NCI-H1105 (cell line): Measurements from ENCODE around the gene TAF1C.

Experiments used
- DNase-seq: peaks from one replicate; lab custom pipeline; 2025; lab: John Stamatoyannopoulos, UW

Gene TAF1C

DNA sequence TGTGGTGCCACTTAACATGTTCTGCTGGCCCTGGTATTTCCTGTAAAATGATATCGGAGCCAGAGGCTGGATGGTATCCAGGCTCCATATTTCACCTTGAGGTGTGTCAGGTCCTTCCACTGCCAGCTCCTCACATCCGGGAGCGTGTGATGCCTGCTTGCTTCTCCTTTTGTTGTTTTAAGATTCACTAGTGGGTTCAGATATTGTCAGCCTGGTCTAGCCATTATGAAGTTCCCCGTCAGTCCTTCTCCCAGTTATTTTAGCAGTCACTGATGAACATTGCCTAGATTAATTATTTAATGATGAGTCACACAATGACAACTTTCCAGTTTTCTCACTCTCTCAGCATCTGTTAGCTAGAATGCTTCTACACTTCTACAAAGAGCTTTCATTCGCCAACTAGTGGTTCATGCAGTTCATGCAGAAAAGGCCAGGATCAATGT, 30.5 kb downstream of the TAF1C start:
- DNase-seq, result no peak

DNA sequence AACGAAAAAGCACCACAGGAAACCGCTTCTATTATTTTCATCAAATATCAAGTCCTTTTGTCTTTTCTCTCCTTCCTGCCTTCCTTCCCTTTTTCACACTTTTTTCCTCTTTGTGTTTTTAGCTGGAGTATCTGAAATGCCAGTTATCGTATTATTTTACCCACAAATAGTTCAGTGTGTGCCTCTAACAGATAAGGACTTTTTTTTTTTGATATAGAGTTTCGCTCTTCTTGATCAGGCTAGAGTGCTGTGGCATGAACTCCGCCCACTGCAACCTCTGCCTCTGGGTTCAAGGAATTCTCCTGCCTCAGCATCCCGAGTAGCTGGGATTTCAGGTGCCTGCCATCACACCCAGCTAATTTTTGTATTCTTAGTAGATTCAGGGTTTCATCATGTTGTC, 31.1 kb downstream of the TAF1C start:
- DNase-seq, result no peak

DNA sequence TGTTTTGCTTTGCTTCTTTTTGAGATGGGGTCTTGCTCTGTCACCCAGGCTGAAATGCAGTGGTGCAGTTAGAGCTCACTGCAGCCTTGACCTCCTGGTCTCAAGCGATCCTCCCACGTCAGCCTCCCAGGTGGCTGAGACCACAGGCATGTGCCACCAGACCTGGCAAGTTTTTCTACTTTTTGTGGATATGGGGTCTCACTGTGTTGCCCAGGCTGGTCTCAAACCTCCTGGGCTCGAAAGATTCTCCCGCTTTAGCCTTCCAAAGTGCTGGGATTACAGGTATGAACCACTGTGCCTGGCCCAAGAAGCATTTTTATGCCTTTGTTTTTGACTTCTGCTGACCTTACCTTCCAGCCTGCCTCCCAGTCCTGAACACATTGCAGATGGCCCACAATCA, 31.6 kb downstream of the TAF1C start:
- no peak for DNase-seq

DNA sequence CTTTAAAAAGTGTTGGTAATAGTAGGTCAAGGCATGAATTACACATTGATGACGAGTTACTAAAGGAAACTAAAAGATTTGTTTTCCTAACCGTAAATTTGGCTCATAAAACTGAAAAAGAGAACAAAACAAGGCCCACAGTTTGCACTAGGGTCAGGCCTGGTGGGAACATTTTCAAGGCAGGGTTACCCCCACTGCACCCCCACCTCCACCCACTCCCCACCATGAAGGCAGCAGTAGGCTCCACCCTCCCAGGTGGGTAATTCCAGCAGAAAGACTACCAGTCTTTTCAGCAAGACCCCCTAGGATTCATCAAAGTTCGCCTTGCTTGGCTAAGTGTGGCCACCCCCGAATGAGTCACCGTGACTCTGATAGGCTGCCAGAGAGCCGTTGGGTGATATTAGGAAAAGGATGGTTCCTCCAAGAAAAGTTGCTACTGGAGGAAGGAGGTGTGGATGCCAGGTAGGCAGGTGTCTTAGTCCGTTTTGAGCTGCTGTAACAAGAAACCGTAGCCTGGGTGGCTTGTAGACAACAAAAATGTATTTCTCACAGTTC, 33.1 kb downstream of the TAF1C start:
- DNase-seq, result no peak

DNA sequence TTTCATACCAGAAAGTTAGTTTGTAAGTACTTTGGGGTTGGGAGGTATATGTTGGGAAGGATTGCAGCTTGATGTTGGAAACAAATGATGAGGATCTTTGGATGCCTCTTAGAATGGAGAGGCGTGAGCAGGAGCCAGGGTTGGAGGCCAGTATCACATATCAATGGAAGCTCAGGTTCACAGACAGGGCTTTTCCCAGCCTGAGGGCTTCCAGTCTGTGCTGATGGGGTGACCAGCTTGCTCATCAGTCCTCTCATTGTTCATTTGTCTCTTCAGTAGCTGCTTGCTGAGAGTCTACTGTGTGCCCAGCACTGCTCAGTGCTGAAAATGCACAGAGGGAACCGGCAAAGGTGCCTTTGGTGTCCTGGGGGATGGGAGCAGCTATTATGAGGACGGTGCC, 35.9 kb downstream of the TAF1C start:
- DNase-seq, result no peak

DNA sequence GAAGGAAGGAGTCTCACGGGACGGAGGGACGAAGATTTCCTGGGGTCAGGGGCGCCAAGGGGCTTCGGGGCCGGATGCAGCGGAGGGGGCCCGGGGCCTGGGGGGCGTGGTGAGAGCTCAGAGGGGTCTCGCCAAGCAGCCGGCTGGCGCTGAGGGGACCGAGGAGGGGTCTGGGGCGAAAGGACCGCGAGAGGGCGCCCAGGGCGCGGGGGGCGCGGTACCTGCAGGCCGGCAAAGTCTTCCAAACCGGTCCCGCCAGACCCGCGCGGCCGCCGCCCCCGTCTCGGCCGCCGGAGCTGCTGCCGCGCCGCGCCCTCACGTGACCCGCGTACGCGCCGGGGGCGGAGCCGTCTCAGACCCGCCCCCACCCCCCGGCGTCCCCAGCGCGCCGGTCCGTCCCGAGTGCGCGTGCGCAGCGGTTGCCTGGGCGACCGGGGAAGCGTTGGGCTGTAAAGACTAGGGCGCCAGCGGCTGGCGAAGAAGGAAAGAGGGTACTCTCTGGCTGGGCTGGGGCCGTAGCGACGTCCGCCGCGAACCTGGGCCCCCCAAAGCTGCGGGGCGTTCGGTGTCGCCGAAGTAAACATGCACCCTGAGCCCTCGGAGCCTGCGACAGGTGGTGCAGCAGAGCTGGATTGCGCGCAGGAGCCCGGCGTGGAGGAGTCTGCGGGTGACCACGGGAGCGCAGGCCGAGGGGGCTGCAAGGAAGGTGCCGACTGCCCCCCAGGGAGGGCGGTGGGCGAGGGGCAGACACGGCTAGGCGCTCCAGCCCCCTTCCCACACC, 41.8 kb downstream of the TAF1C start, which contains the start of the genes DNAAF1 and HSDL1:
Gene DNAAF1, plus strand, starts transcription at position 450 of the 781 bp plus-strand sequence. Its CDS starts 133 bp downstream, at position 583.
Gene HSDL1, minus strand, starts transcription at position 319 of the 781 bp plus-strand sequence. CDS start 13,856 bp downstream, outside the sequence.
- DNase-seq, result peak; percentile 69

DNA sequence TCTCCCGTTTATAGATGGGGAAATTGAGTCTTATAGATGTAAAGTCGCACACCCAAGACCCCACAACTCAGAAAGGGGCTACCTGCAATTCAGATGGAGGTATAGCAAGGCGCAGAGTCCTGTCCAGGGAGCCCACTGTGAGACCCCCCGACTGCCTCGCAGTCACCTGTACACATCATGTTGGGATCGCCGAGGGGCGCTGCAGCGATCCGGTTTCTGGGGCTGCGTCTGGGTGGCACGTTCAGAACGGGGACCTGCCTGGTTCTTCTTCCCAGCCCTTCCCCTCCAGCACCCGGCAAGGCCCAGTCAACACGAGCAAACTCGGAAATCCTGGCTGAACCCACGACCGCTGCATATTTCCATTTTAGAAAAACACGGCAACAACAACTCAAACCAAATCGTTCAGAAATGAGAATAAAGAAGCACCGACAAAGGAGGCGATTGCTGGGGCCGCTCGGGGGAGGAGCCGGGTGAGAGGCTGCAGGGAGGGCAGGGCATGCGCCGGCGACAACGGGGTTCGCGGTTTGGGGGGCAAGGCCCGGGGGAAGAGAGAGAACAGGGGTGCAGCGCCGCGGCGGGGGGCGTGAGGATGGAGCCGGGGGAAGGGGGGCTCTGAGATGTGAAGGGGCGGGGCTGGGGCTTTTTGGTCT, 42.5 kb downstream of the TAF1C start:
- no peak for DNase-seq

DNA sequence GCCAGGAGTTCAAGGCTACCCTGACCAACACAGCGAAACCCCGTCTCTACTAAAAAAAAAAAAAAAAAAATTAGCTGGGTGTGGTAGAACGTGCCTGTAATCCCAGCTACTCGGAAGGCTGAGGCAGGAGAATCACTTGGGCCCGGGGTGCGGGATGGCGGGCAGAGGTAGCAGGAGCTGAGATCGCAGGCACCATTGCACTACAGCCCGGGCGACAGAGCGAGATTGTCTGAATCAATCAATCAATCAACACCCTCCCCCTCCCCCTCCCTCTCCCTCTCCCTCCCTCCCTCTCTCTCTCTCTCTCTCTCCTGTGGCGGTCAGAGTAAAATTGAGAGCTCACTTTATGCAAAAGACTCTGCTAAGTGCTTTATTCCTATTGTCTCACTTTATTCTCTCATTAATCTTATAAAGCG, 43.1 kb downstream of the TAF1C start:
- DNase-seq, result no peak

DNA sequence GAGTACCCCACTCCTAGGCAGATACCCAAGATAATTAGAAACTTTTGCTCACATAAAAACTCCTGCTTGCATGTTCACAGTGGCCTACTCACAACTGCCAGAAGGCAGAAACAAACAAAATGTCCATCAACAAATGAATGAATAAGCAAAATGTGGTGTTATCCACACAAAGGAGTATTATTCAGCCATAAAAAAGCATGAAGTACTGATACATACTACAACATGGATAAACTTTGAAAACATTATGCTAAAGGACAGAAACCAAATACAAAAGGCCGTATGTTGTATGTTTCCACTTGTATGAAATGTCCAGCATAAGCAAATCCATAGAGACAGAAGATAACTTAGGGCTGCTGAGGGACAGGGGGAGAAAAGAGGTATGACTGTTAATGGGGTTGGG, 43.8 kb downstream of the TAF1C start:
- DNase-seq, result no peak

DNA sequence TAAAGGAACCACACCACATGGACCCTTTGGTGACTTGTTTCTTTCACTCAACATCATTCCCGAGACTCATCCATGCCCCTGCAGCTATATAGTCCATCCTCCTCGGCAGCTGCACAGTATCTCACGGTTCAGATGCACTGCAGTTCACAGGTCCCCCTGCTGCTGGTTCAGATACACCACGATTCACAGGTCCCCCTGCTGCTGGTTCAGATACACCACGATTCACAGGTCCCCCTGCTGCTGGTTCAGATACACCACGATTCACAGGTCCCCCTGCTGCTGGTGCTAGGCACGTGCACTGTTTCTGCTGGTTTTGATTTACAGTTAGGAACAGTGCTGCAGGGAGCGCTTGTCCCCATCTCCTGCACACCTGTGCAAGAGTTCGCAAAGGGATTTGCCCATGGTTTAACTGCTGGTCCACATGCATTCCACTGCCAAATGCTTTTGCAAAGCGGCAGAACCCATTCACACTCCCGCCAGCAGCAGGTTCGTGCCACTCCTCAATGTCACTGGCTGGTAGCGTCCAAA, 45.6 kb downstream of the TAF1C start:
- DNase-seq, result no peak

DNA sequence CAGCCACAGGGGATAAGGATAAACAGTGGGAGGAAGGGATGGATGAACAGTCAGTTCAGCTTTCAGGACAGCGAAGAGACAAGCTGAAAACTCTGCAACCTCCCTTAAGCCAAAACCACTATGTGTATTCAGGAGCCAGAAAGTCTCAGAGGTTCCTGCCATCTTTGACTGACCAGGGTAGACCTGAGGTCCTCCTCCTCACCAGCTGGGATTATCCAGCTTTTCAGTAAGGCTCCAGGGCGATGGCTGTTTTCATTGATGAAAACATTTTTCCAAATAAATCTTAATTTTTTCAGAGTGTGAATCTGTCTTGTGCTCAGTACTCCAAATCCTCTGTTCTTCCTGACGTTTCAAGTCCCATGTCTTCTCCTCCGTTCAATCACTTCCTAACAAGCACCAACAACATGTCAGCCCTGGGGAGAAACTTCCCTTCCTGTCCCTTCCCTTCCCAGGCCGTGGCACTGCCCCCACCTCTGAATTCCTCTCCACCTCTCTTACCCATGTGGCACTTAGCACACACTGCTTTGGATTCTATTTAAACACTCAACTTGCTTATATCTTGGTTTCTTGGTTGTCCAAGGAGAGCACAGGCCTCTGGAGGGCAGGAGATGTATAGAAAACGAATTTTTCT, 47.1 kb downstream of the TAF1C start:
- no peak for DNase-seq

DNA sequence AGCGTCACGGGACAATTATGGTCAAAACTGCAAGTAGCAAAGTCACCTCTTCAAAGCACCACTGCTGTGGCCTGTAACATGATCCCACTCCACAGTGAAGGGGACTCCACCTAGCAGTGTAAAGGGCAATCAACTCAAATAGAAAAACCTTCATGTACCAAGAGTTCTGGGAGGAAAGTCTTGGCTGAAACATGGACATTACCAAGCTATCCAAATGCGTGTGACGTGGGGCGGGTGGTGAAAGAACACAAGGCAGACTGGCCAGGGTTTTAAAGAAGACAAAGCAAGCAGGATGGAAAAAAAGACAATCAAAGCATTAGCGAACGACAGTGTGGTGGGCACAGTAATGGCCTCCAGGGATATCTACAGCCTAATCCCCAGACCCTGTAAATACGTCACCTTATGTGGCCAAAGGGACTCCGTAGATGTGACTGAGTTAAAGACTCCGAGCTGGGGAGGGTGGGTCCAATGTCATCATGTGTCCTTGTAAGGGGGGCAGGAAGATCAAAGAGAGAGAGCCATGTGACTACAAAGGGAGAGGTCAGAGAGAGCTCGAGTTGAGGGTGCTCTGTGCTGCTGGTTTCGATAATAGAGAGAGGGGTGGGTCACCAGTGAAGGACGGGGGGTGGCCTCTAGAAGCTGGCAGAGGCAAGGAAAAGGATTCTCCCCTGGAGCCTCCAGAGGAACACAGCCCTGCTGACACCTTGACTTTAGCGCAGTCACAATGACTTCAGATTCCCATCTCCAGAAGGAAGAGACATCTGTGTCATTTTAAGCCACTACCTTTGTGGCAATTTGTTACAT, 47.8 kb downstream of the TAF1C start:
- DNase-seq, result no peak

DNA sequence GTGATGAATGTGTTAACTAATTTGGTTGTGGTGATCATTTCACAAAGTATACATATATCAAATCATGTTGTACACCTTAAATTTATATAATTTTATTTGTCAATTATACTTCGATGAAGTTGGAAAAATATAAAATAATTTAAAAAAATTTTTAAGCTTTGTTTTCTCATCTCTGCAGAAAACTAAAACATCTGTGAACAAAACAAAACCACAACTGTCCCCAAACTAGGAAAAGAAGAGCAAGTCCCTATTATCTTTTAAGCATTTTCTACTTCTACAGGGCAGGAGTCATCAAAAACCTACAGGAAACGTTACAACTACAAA, 48.4 kb downstream of the TAF1C start:
- no peak for DNase-seq

DNA sequence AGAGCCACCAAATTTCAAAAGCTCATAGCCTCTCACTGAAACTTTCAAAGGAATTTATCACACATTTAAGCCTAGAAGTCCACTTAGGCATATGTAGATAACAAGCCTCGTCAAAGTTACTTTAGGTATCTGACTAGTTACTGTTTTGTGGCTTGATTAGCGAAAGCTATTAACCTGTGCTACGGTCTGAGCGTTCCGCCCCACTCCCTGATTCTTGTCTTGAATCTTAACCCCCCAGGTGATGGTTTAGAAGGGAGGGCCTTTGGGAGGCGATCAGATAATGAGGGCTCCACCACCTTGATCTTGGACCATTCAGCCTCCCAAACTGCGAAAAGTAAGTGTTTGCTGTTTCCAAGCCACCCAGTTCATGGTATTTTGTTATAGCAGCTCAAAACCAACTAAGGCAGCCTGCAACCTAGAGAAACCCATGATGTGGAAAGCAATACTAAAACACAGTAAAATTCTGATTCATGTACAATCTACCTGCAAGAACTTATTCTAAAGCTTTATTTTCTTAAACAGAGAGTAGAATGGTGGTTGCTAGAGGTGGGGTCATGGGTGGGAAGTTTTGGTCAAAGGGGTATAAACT, 49.0 kb downstream of the TAF1C start:
- no peak for DNase-seq

DNA sequence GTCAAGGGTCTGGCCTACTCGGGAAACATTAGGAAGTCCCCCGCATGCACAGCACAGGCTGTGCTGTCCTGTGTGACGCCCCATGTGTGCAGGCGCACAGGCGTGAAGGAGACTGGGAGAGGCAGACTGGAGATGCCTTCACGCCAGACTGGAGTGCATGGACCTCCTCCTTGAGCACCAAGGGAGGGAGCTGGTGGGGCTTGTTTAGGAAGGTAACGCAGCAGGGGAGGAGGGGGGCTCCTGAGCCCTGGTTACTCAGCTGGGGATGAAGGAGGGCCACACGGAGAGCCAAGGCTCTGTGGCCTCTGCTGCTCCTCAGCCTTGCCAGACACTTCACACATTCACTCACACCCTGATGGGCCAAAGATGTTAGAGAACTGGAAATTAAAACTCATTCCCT, 49.6 kb downstream of the TAF1C start:
- DNase-seq, result no peak

DNA sequence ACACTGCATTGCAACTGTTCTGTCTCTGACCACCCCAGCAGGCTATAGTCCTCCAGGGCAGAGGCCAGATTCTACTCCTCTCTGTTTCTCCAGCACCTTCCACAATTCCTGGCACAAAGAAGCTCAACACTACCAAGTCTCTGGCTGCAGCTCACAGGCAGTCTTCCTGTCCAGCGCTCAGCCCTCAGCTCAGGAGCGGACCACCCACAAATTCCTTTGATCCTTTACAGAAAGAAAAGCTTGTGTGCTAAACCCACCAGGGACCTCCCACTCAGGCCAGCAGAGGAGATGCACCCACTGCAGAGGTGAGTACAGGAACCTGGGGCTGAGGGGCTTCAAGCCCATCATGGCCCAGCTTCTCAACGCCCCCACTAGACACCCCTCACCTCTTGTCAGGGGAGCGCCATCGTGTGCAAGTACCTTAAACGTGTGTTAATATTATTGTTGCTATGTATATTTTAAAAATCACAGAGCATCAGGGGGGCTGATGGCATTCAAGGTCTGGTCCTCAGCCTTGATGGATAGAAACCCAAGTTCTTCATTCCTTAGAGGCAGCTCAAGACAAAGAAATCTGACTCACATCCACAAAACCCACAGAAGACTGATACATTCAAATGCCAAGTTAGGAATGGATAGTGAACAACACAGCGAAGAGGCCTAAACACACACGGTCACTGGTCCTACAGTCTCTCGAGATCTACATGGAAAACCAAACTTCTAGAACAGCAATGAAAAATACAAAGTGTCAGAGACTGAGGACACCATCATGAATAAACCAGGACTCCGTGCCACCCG, 50.3 kb downstream of the TAF1C start:
- no peak for DNase-seq

DNA sequence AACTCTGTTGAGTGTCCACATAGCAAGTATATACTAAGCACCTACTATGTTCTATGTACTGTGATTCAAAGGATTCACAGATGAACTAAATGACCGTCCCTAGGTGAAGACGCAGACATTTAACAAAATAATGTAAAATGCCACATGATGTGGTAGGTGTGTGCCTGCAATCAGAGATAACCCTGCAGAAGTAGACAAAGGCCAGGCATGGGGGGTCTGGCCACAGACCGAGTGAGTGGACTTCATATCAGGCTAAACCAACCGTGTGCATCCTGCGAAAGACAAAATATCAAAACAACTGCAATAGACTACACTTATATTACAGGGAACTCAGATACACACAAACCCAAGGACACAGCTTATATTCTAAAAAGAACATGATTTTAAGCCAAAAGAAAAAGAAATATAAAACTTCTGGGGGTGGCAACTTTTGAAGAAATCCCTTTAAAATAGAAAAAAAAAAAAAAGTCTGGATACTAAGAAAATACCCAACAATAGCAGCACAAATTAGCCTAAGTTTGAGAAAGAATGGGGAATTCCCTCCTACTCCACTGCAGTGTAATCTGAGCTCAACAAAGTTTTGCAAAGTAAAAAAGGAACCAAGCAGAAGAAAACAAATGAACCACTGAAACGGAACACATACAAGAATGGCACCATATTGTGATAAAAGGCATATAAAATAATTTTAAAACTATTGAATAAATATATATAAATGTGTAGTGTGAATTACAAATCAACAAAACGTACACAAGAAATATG, 54.2 kb downstream of the TAF1C start:
- DNase-seq, result no peak

DNA sequence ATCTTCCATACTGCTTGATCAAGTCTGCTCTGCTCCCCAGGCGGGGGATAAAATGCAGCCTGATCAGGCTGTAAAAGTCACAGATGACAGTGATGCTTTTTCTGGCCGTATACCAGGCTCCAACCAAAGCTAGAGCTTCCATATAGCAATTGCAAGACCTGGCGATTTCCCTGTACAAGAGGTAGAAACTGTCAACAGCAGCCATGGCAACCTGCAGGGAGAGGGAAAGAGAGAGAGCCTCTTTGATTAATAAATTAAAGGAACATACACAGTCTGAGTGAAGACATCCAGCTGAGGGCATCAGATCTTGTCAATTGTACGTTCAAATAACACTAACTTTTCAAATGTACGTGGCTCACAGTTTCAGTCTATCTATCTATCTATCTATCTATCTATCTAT, 55.7 kb downstream of the TAF1C start:
- DNase-seq, result no peak
